Ascending aorta (tissue), 2 donors: ENCODE measurements around the gene SDK1. TPM values are rescaled to one million over a fixed set of nuclear protein-coding genes. Genes with fewer than 3 reads are reported as not detected.

Source experiments
- DNase-seq, 2 donors: peaks; one replicate each; pipeline ENCODE4 v3.0.0-alpha.2; 2019; ENCODE audit warnings: low spot score in 2 of 2
- H3K27ac ChIP-seq, 2 donors: fragments of 200-600 bp; sonication (generic); one replicate each; pipeline ENCODE4 v1.5.1; 2016 to 2017; ENCODE audit warnings: mild to moderate bottlenecking in 1 of 2
- H3K27me3 ChIP-seq: fragments of 200-600 bp; sonication (generic); one replicate; pipeline ENCODE4 v1.5.1; 2017
- H3K36me3 ChIP-seq, 2 donors: fragments of 200-600 bp; sonication (generic); one replicate each; pipeline ENCODE4 v1.5.1; 2016
- H3K4me1 ChIP-seq, 2 donors: fragments of 200-600 bp; sonication (generic); one replicate each; pipeline ENCODE4 v1.5.1; 2016 to 2017; ENCODE audit warnings: mild to moderate bottlenecking in 1 of 2
- H3K4me3 ChIP-seq, 2 donors: fragments of 200-600 bp; sonication (generic); one replicate each; pipeline ENCODE4 v1.5.1; 2016 to 2017; ENCODE audit warnings: mild to moderate bottlenecking in 1 of 2
- H3K9me3 ChIP-seq, 2 donors: fragments of 200-600 bp; sonication (generic); one replicate each; pipeline ENCODE4 v1.5.1; 2016
- CTCF ChIP-seq, 3 experiments: fragments of 200-600 bp in 2 of 3; fragments of 450-650 bp in 1 of 3; sonication (generic) in 2 of 3; IDR thresholded peaks; one replicate each; pipeline ENCODE4 v1.5.1; 2016 to 2019; ENCODE audit warnings: antibody characterized with exemption in 3 of 3, mild to moderate bottlenecking in 1 of 3, moderate library complexity in 1 of 3
- intact Hi-C: fragments of 100-400 bp; cut with DNase I; formaldehyde crosslinking; loops from one replicate; pipeline ENCODE4 v1.15.1; 2023
- total RNA-seq: library from RNA; depleted of rRNA; stranded (reverse); fragments of >200 nt; gene quantifications from one replicate; pipeline ENCODE4 v1.1.0, GENCODE V29; 2016

Gene SDK1
- total RNA-seq, 1 donor from 2014 or later: 13.3 TPM

- Histone ChIP-seq H3K4me3 (no peak overlapping the region), H3K27me3 (no peaks in the 10 kb centered on the region), H3K9me3 (no peaks in the 10 kb centered on the region), H3K4me1 (peaks cover 4 to 12% of the 10 kb centered on the region in 2 donors), H3K27ac (no peak overlapping the region), H3K36me3 (no peaks in the 10 kb centered on the region)
- no peak for DNase-seq
- TF ChIP-seq CTCF (IDR thresholded peaks at IDR 0.05): no peak
- intact Hi-C loops: no loop called here
These were observed 729.4 kb downstream of the SDK1 start for GRCh38 chr7:4030346-4030950.

- intact Hi-C loops: no loop called here
These were observed 732.9 kb downstream of the SDK1 start for GRCh38 chr7:4033996-4034395.

GRCh38 chr7:4037308-4037707, 736.3 kb downstream of the SDK1 start:
- intact Hi-C loops: no loop called here
- H3K4me3 ChIP-seq: no peak overlapping the region
- no peaks in the 10 kb centered on the region for H3K9me3 ChIP-seq
- H3K36me3 ChIP-seq: no peaks in the 10 kb centered on the region
- H3K4me1 ChIP-seq: no peaks in the 10 kb centered on the region
- DNase-seq: no peak
- H3K27me3 ChIP-seq: no peaks in the 10 kb centered on the region
- no peak overlapping the region for H3K27ac ChIP-seq
- TF ChIP-seq CTCF (IDR thresholded peaks at IDR 0.05): no peak

More at GRCh38 chr7:4033996-4034395, 732.9 kb downstream of the SDK1 start:
- H3K27me3 ChIP-seq: no peaks in the 10 kb centered on the region
- no peak overlapping the region for H3K4me3 ChIP-seq
- H3K27ac ChIP-seq: no peak overlapping the region
- no peak for DNase-seq
- H3K4me1 ChIP-seq: no peaks in the 10 kb centered on the region
- no peaks in the 10 kb centered on the region for H3K36me3 ChIP-seq
- TF ChIP-seq CTCF (IDR thresholded peaks at IDR 0.05): no peak
- H3K9me3 ChIP-seq: no peaks in the 10 kb centered on the region

GRCh38 chr7:4037877-4038276, 736.8 kb downstream of the SDK1 start:
- Histone ChIP-seq H3K27ac (no peak overlapping the region), H3K4me3 (no peak overlapping the region), H3K27me3 (no peaks in the 10 kb centered on the region), H3K36me3 (no peaks in the 10 kb centered on the region), H3K9me3 (no peaks in the 10 kb centered on the region), H3K4me1 (no peaks in the 10 kb centered on the region)
- intact Hi-C loops: no loop called here
- TF ChIP-seq CTCF (IDR thresholded peaks at IDR 0.05): no peak
- no peak for DNase-seq

- DNase-seq: no peak
- intact Hi-C loops: no loop called here
- Histone ChIP-seq H3K4me1 (no peaks in the 10 kb centered on the region), H3K27ac (no peak overlapping the region), H3K36me3 (no peaks in the 10 kb centered on the region), H3K4me3 (no peak overlapping the region), H3K27me3 (no peaks in the 10 kb centered on the region), H3K9me3 (no peaks in the 10 kb centered on the region)
- no peak for TF ChIP-seq CTCF (IDR thresholded peaks at IDR 0.05)
These were observed 739.3 kb downstream of the SDK1 start for GRCh38 chr7:4040109-4040928.
